ENCODE data around the gene WRAP73. TPM values are rescaled to one million over a fixed set of nuclear protein-coding genes. Genes with fewer than 3 reads are reported as not detected.
A peak's percentile ranks its signal among the peaks of the same experiment; 100 is the strongest.

WRAP73 gene
- total and polyA plus RNA-seq, 2 experiments from 2014 or later = 22.6 to 43.3 TPM

GRCh38 chr1:3683992-3684391, 34.1 kb upstream of the WRAP73 start (continued):
- TF ChIP-seq CTCF (conservative IDR thresholded peaks at IDR 0.05; ENCODE audit: low read depth in 2 of 2) = no peak
- TF ChIP-seq EZH2phosphoT487 (IDR thresholded peaks at IDR 0.05; ENCODE audit: unreplicated experiment) = no peak
- TF ChIP-seq CREB1 (CRISPR knock-in tag; IDR thresholded peaks at IDR 0.05; ENCODE audit: low read depth) = no peak
- no peak for TF ChIP-seq POLR2AphosphoS5 (IDR thresholded peaks at IDR 0.05; ENCODE audit: low read depth)
- TF ChIP-seq REST (IDR thresholded peaks at IDR 0.05; ENCODE audit: unreplicated experiment) = no peak
- TF ChIP-seq STAT1 (IDR thresholded peaks at IDR 0.05; ENCODE audit: unreplicated experiment) = no peak

GRCh38 chr1:3683197-3683596, 33.3 kb upstream of the WRAP73 start:
- peaks cover 31% of the 10 kb centered on the region for H3K27me3 Mint-ChIP-seq (ENCODE audit: insufficient read depth, low read depth, poor library complexity)
- no peaks in the 10 kb centered on the region; the same call in 1 of the 3 replicates for H3K9me3 Mint-ChIP-seq
- no peak for DNase-seq (ENCODE audit: low spot score)
- no peaks in the 10 kb centered on the region for H4K20me1 ChIP-seq (replicated peaks; ENCODE audit: insufficient read depth)
- no peaks in the 10 kb centered on the region for H3K27me3 ChIP-seq (ENCODE audit: insufficient read depth)
- no peak for ATAC-seq
- no peaks in the 10 kb centered on the region for H3K9me2 ChIP-seq (ENCODE audit: insufficient read depth)
- peaks cover 3% of the 10 kb centered on the region; the same call in 1 of the 2 replicates for H3K4me1 ChIP-seq (ENCODE audit: insufficient read depth)
- no peak overlapping the region for H2AFZ ChIP-seq
- peaks cover 10% of the 10 kb centered on the region for H3K4me1 Mint-ChIP-seq
- no peak overlapping the region for H3K4me3 ChIP-seq
- H3F3A ChIP-seq (replicated peaks; ENCODE audit: low read depth) = no peaks in the 10 kb centered on the region
- no peaks in the 10 kb centered on the region; the same call in 2 of the 3 replicates for H3K36me3 Mint-ChIP-seq (ENCODE audit: low read depth)
- peak overlapping the region; percentile 11; the same call in 1 of the 3 replicates for H3K4me3 Mint-ChIP-seq
- H3K27ac Mint-ChIP-seq = no peak overlapping the region
- no peaks in the 10 kb centered on the region for H3K79me2 ChIP-seq (replicated peaks; ENCODE audit: insufficient read depth)
- no peak overlapping the region for H3K4me2 ChIP-seq
- H3K36me3 ChIP-seq (ENCODE audit: insufficient read depth) = no peaks in the 10 kb centered on the region
- no peak overlapping the region for H3K27ac ChIP-seq (ENCODE audit: low read depth)
- no peak for TF ChIP-seq ZNF462 (CRISPR knock-in tag; IDR thresholded peaks at IDR 0.05)
- no peak for TF ChIP-seq ETS1 (IDR thresholded peaks at IDR 0.05)
- no peak for TF ChIP-seq REST (IDR thresholded peaks at IDR 0.05; ENCODE audit: unreplicated experiment)
- no peak for TF ChIP-seq CREB1 (CRISPR knock-in tag; IDR thresholded peaks at IDR 0.05; ENCODE audit: low read depth)

All from GM23338 (cell line).